Type B pancreatic cell (in vitro differentiated cells): ENCODE results near the gene MBD6. TPM values are rescaled to one million over a fixed set of nuclear protein-coding genes. Genes with fewer than 3 reads are reported as not detected.
"Not testable (repeated sequence)": the region's sequence is repeated elsewhere in the genome, so short reads cannot be mapped to it uniquely, and the experiment has no call there.

Source experiments
- DNase-seq: peaks from one replicate; pipeline ENCODE4 v3.0.0; 2021; ENCODE audit warnings: mixed read lengths; ENCODE audit not compliant: unreplicated experiment; ENCODE audit errors: extremely low spot score
- H3K27ac Mint-ChIP-seq: 2 replicates; pipeline ENCODE4 v1.8.0; 2021; ENCODE audit warnings: mild to moderate bottlenecking, mixed read lengths
- H3K27me3 Mint-ChIP-seq: 2 replicates; pipeline ENCODE4 v1.8.0; 2021; ENCODE audit warnings: mixed read lengths
- H3K36me3 Mint-ChIP-seq: 2 replicates; pipeline ENCODE4 v1.8.0; 2021; ENCODE audit warnings: mixed read lengths
- H3K4me1 Mint-ChIP-seq: one replicate; pipeline ENCODE4 v1.8.0; 2021; ENCODE audit warnings: mixed read lengths; ENCODE audit not compliant: unreplicated experiment
- H3K4me3 Mint-ChIP-seq: 2 replicates; pipeline ENCODE4 v1.8.0; 2021; ENCODE audit warnings: mild to moderate bottlenecking, mixed read lengths
- H3K9me3 Mint-ChIP-seq: 2 replicates; pipeline ENCODE4 v1.8.0; 2021; ENCODE audit warnings: mixed read lengths
- total RNA-seq: library from RNA; stranded (reverse); gene quantifications from 2 replicates; pipeline ENCODE4 v1.2.1, GENCODE V29; 2021; ENCODE audit warnings: low replicate concordance
- TF ChIP-seq, protein P1 (sequence below): fragments of 200-600 bp; sonication (generic); conservative IDR thresholded peaks from 2 replicates; pipeline ENCODE4 v1.5.0; 2021; ENCODE audit warnings: antibody characterized with exemption, mild to moderate bottlenecking

Gene MBD6
- total RNA-seq, 1 donor from 2014 or later, result 94.7 TPM

DNA sequence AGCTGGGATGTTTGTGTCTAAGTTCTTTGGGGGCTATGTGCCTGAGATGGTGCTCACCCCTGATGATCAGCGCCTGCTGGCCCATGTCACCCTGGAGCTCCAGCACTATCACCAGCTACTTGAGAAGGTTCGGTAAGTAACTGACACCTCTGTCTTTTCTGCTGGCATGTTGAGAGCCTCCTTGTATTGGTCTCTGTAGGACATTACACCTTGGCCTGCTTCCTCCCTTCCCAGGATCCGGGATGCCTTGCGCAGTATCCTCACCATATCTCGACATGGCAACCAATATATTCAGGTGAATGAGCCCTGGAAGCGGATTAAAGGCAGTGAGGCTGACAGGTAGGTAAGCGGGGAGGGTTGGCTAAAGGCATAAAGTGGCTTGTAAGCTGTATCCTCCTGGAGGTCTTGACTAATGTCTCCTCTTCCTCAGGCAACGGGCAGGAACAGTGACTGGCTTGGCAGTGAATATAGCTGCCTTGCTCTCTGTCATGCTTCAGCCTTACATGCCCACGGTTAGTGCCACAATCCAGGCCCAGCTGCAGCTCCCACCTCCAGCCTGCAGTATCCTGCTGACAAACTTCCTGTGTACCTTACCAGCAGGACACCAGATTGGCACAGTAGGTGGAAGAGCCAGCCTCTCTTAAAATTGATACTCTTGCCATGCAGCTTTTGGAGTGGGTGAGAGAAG lies 7.8 kb upstream of the MBD6 start:
- peaks cover 36% of the 10 kb centered on the region for H3K36me3 Mint-ChIP-seq
- H3K4me1 Mint-ChIP-seq, result peaks cover 14% of the 10 kb centered on the region
- TF ChIP-seq, protein P1, sequence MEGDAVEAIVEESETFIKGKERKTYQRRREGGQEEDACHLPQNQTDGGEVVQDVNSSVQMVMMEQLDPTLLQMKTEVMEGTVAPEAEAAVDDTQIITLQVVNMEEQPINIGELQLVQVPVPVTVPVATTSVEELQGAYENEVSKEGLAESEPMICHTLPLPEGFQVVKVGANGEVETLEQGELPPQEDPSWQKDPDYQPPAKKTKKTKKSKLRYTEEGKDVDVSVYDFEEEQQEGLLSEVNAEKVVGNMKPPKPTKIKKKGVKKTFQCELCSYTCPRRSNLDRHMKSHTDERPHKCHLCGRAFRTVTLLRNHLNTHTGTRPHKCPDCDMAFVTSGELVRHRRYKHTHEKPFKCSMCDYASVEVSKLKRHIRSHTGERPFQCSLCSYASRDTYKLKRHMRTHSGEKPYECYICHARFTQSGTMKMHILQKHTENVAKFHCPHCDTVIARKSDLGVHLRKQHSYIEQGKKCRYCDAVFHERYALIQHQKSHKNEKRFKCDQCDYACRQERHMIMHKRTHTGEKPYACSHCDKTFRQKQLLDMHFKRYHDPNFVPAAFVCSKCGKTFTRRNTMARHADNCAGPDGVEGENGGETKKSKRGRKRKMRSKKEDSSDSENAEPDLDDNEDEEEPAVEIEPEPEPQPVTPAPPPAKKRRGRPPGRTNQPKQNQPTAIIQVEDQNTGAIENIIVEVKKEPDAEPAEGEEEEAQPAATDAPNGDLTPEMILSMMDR, result no peak
- no peak overlapping the region for H3K4me3 Mint-ChIP-seq
- no peaks in the 10 kb centered on the region for H3K9me3 Mint-ChIP-seq
- H3K27me3 Mint-ChIP-seq, result no peaks in the 10 kb centered on the region
- no peak overlapping the region for H3K27ac Mint-ChIP-seq
- no peak for DNase-seq

DNA sequence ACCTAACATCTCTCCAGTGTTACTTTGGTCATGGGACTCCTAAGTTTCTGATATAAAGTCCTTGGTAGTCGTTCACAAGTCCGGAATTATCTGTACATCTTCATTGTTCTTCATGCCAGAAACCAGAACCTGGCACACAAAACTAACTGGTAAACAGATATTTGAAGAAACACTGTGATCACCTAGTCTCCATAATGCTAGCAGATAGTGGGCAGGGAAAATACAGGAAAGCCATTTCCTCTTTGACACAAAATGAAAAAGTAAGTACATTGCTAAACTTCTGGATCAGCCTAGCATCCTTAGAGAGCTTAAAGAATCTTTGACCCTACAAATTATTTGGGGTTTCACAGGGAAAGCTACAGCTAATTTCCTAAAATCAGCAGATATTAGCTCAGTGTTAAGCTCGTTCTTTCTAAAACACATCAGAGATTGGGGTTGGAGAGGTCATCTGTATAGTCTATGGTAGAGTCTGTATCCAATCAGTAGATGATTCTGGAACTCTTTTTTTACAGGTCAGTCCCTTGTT lies 7.2 kb upstream of the MBD6 start:
- Mint-ChIP-seq H3K36me3 (peaks cover 36% of the 10 kb centered on the region), H3K27ac (peak overlapping the region; percentile 75)

DNA sequence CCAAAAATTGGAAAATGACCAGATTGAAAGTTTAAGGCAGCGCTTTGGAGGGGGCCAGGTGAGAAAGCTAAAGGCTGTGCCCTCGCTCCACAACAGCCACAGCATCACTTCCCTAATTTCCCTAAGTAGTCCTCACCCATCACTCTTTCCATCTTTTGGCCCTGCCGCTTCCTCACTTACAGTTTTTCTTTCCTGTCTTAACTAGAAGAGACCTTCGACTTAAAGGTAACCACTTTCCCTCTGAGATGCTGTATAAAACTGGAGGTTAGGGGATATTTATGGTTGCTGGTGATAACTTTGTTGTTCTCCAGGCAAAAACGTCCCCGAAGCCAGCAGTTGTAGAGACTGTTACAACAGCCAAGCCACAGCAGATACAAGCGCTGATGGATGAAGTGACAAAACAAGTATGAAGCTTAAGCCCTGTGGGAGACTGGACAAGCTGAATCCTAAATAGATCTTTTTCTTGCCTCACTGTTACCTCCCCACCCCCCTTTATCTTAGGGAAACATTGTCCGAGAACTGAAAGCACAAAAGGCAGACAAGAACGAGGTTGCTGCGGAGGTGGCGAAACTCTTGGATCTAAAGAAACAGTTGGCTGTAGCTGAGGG lies 6.6 kb upstream of the MBD6 start:
- DNase-seq, result no peak
- TF ChIP-seq, protein P1, result no peak
- H3K4me3 Mint-ChIP-seq, result peak overlapping the region; percentile 34
- peak overlapping the region; percentile 75 for H3K27ac Mint-ChIP-seq
- H3K27me3 Mint-ChIP-seq, result no peaks in the 10 kb centered on the region
- H3K4me1 Mint-ChIP-seq, result peaks cover 14% of the 10 kb centered on the region
- no peaks in the 10 kb centered on the region for H3K9me3 Mint-ChIP-seq
- peaks cover 36% of the 10 kb centered on the region for H3K36me3 Mint-ChIP-seq

More for the DNA sequence above, 7.2 kb upstream of the MBD6 start:
- H3K4me3 Mint-ChIP-seq, result no peak overlapping the region
- no peaks in the 10 kb centered on the region for H3K9me3 Mint-ChIP-seq
- DNase-seq, result no peak
- TF ChIP-seq, protein P1, result no peak
- H3K27me3 Mint-ChIP-seq, result no peaks in the 10 kb centered on the region
- peaks cover 14% of the 10 kb centered on the region for H3K4me1 Mint-ChIP-seq

DNA sequence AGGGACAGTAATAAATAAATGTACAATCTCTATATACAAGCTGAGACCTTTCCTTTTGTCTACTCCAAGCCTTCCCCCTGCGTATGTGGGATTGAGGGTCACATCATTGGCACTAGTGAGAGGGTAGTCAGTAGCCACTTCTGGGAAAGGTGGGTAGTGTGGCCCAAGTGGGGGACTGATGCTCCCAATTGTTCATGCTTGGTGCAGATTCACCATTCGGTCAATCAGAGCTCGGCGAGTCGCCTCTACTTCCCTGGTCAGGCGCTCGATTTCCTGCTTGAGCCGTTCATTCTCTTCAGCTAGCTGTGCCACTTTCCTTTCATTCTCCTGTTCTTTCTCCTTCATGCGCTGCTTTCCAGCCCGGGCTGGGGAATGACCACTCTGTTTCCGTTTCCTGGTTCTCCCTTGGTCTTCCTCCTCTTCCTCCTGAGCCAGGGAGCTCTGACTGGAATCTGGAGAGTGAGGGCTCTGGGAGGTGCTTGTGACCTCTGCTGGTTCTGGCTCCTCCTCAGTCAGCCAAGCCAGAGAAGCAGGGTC lies 5.9 kb upstream of the MBD6 start:
- DNase-seq, result no peak
- H3K4me3 Mint-ChIP-seq, result no peak overlapping the region
- H3K27ac Mint-ChIP-seq, result peak overlapping the region; percentile 75
- peaks cover 17% of the 10 kb centered on the region for H3K4me1 Mint-ChIP-seq
- H3K36me3 Mint-ChIP-seq, result peaks cover 36% of the 10 kb centered on the region
- TF ChIP-seq, protein P1, result no peak
- H3K9me3 Mint-ChIP-seq, result no peaks in the 10 kb centered on the region
- no peaks in the 10 kb centered on the region for H3K27me3 Mint-ChIP-seq

DNA sequence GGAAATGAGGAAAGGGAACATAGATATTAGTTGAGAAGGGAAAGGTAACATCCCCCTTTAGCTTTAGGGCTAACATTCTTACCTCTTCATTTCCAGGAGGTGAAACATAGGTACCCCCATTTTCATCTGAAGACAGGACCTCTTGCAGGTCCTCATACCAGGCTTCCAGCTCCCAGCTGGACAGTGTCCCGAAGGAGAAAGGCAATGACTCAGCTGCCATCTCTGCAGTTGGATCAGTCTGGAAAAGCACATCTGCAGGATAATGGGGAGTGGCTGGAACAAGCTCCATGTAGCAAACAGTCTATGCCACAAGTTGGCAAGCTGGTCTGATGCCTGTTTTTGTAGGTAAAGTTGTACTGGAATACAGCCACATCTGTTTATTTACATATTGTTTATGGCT lies 5.4 kb upstream of the MBD6 start:
- Mint-ChIP-seq H3K4me3 (peak overlapping the region; percentile 71), H3K9me3 (no peaks in the 10 kb centered on the region), H3K36me3 (peaks cover 32% of the 10 kb centered on the region), H3K4me1 (peaks cover 22% of the 10 kb centered on the region), H3K27me3 (no peaks in the 10 kb centered on the region), H3K27ac (peak overlapping the region; percentile 75)
- TF ChIP-seq, protein P1, result no peak
- DNase-seq, result no peak

DNA sequence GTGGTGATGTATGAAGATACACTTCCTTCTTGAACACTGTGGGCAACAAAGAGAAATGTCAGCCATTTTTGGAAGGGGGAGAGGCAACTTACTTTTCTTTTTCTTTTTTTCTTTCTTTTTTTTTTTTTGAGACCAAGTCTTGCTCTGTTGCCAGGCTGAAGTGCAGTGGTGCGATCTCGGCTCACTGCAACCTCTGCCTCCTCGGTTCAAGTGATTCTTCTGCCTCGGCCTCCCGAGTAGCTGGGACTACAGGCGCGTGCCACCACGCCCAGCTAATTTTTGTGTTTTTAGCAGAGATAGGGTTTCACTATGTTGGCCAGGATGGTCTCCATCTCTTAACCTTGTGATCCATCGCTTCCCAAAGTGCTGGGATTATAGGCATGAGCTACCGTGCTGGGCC lies 4.9 kb upstream of the MBD6 start:
- not testable (repeated sequence) for DNase-seq, H3K27me3 Mint-ChIP-seq, H3K9me3 Mint-ChIP-seq
- H3K4me3 Mint-ChIP-seq, result peak overlapping the region; percentile 71
- peaks cover 23% of the 10 kb centered on the region for H3K4me1 Mint-ChIP-seq
- H3K36me3 Mint-ChIP-seq, result peaks cover 27% of the 10 kb centered on the region
- H3K27ac Mint-ChIP-seq, result peak overlapping the region; percentile 99
